K562 (cell line): ENCODE data around the gene CEP19.

Experiments
- EZH2 ChIP-seq: IDR thresholded peaks from 2 replicates; pipeline ENCODE4 v1.6.1; 2012; ENCODE audit warnings: low read depth, mild to moderate bottlenecking, inconsistent platforms, low read length, borderline replicate concordance
- FOS ChIP-seq: IDR thresholded peaks from 3 replicates; pipeline ENCODE4 v1.6.1; 2011; ENCODE audit not compliant: insufficient read length; ENCODE audit errors: extremely low read depth
- GATA2 ChIP-seq: sonication (generic); formaldehyde crosslinking; IDR thresholded peaks from 2 replicates; pipeline ENCODE4 v1.4.0; 2020; ENCODE audit warnings: mild to moderate bottlenecking, missing genetic modification reagents
- NFE2L1 ChIP-seq: fragments of 450-650 bp; IDR thresholded peaks from 2 replicates; pipeline ENCODE4 v1.6.1; 2016; ENCODE audit warnings: missing genetic modification characterization, low read depth, mild to moderate bottlenecking, missing compliant biosample characterization, moderate library complexity, borderline replicate concordance
- RCOR1 ChIP-seq, 2 experiments: IDR thresholded peaks; 2 replicates each; pipeline ENCODE4 v1.6.1; 2012; ENCODE audit warnings: low read depth in 2 of 2, low read length in 2 of 2, borderline replicate concordance in 1 of 2, improper control_type of control experiment in 1 of 2
- TRIM28 ChIP-seq: fragments of 450-650 bp; IDR thresholded peaks from 2 replicates; pipeline ENCODE4 v1.6.1; 2017
- USF2 ChIP-seq: sonication (generic); formaldehyde crosslinking; IDR thresholded peaks from 2 replicates; pipeline ENCODE4 v1.5.0; 2020; ENCODE audit warnings: missing genetic modification reagents
- ZBED1 ChIP-seq: IDR thresholded peaks from 2 replicates; pipeline ENCODE4 v1.6.1; 2014
- ZNF589 ChIP-seq: fragments of 200-800 bp; sonication (Bioruptor generic); IDR thresholded peaks from 2 replicates; pipeline ENCODE4 v1.6.1; 2016; ENCODE audit warnings: low read depth, missing genetic modification characterization, missing compliant biosample characterization
- ZSCAN29 ChIP-seq: fragments of 450-650 bp; IDR thresholded peaks from 2 replicates; pipeline ENCODE4 v1.6.1; 2017
- TF ChIP-seq, protein P1 (sequence below): sonication (generic); formaldehyde crosslinking; IDR thresholded peaks from 2 replicates; pipeline ENCODE4 v1.8.0; 2022; ENCODE audit warnings: missing genetic modification reagents, mild to moderate bottlenecking, moderate library complexity, borderline replicate concordance

- TF ChIP-seq EZH2 (no peak), GATA2 (no peak), FOS (no peak), TRIM28 (no peak), ZSCAN29 (no peak), RCOR1 (IDR thresholded peaks at IDR 0.05; ENCODE audit: borderline replicate concordance in 1 of 2, low read depth in 2 of 2, low read length in 2 of 2) (no peak), ZNF589 (CRISPR knock-in tag) (no peak), USF2 (no peak), NFE2L1 (no peak), ZBED1 (no peak)
- TF ChIP-seq, protein P1, sequence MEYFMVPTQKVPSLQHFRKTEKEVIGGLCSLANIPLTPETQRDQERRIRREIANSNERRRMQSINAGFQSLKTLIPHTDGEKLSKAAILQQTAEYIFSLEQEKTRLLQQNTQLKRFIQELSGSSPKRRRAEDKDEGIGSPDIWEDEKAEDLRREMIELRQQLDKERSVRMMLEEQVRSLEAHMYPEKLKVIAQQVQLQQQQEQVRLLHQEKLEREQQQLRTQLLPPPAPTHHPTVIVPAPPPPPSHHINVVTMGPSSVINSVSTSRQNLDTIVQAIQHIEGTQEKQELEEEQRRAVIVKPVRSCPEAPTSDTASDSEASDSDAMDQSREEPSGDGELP (CRISPR knock-in tag), result no peak
Measured at GRCh38 chr3:196694202-196694638, 17.8 kb downstream of the CEP19 start.
